ENCODE results near the gene RFLNA.

GRCh38 chr12:124351422-124351821, 56.5 kb downstream of the RFLNA start:
- no peak for TF ChIP-seq CTCF (IDR thresholded peaks at IDR 0.05)
- TF ChIP-seq EZH2 (IDR thresholded peaks at IDR 0.05; ENCODE audit: borderline replicate concordance, insufficient read depth, low read depth, low read length, poor library complexity, severe bottlenecking): no peak
